MCF 10A (cell line): ENCODE measurements around the gene LMX1B. TPM values are rescaled to one million over a fixed set of nuclear protein-coding genes. Genes with fewer than 3 reads are reported as not detected.

ENCODE experiments used
- Bru-seq: library from RNA; stranded (reverse); fragments of 400-500 nt; gene quantifications from one replicate; lab custom pipeline; 2021; lab: Mats Ljungman, UMichigan
- BruChase-seq, 2 experiments: library from RNA; stranded (reverse); fragments of 400-500 nt; gene quantifications; one replicate each; lab custom pipeline; 2021; lab: Mats Ljungman, UMichigan
- BruUV-seq: library from RNA; stranded (reverse); fragments of 400-500 nt; replicated peaks from 2 replicates; lab custom pipeline; 2021; lab: Mats Ljungman, UMichigan
- CTCF ChIA-PET: fragments of 300-600 bp; sonication (Branson Sonifier 250); formaldehyde crosslinking; extraction: SDS; loops from one replicate; lab custom pipeline; 2021; ENCODE audit warnings: antibody characterized with exemption, inconsistent platforms; lab: Yijun Ruan, JAX
- POLR2A ChIA-PET: fragments of 300-600, 350-650 bp; sonication (Branson Sonifier 250); formaldehyde crosslinking; extraction: SDS; loops from one replicate; lab custom pipeline; 2020; ENCODE audit warnings: antibody characterized with exemption, inconsistent platforms; lab: Yijun Ruan, JAX
- DNase-seq: peaks from one replicate; pipeline ENCODE4 v3.0.0-alpha.2; 2018; ENCODE audit not compliant: unreplicated experiment
- H3K27ac Mint-ChIP-seq: one replicate; pipeline ENCODE4 v1.8.0; 2022; ENCODE audit warnings: mild to moderate bottlenecking, low read depth, mixed read lengths; ENCODE audit not compliant: unreplicated experiment
- H3K27me3 Mint-ChIP-seq: one replicate; pipeline ENCODE4 v1.8.0; 2022; ENCODE audit warnings: mixed read lengths; ENCODE audit not compliant: insufficient read depth, unreplicated experiment
- H3K36me3 Mint-ChIP-seq: one replicate; pipeline ENCODE4 v1.8.0; 2022; ENCODE audit warnings: mild to moderate bottlenecking, moderate library complexity, mixed read lengths; ENCODE audit not compliant: insufficient read depth, unreplicated experiment
- H3K4me1 Mint-ChIP-seq: one replicate; pipeline ENCODE4 v1.8.0; 2022; ENCODE audit warnings: mixed read lengths; ENCODE audit not compliant: insufficient read depth, unreplicated experiment
- H3K4me3 Mint-ChIP-seq: one replicate; pipeline ENCODE4 v1.8.0; 2022; ENCODE audit warnings: mild to moderate bottlenecking, moderate library complexity, mixed read lengths; ENCODE audit not compliant: unreplicated experiment
- H3K9me3 Mint-ChIP-seq: one replicate; pipeline ENCODE4 v1.8.0; 2022; ENCODE audit warnings: mixed read lengths; ENCODE audit not compliant: unreplicated experiment
- CTCF ChIP-seq: fragments of 200-600 bp; IDR thresholded peaks from one replicate; pipeline ENCODE4 v1.8.0; 2022; ENCODE audit warnings: antibody characterized with exemption, mild to moderate bottlenecking; ENCODE audit not compliant: unreplicated experiment
- intact Hi-C: fragments of 100-400 bp; cut with micrococcal nuclease; formaldehyde crosslinking; loops from 2 replicates; pipeline ENCODE4 v1.14.1; 2022
- long read RNA-seq: library from polyadenylated mRNA; stranded (forward); transcript quantifications from one replicate; pipeline ENCODE4 v2.0.0, GENCODE V29; 2022
- total RNA-seq: library from RNA; stranded (reverse); gene quantifications from 2 replicates; pipeline ENCODE4 v1.2.3, GENCODE V29; 2022

The LMX1B gene
- total RNA-seq (3.4 and 3.9 TPM in 2 replicates), Bru-seq, nascent RNA (percentile 32 among the genes with signal in this experiment), BruChase-seq, experiment 1, labeled RNA remaining after a 6-hour chase (percentile 34 among the genes with signal in this experiment), BruChase-seq, experiment 2, labeled RNA remaining after a 2-hour chase (percentile 34 among the genes with signal in this experiment)
- long read RNA-seq, result 0 reads

GRCh38 chr9:126613651-126614050 is at the start of gene LMX1B:
LMX1B (plus strand) TSS chr9:126613928; CDS start chr9:126614450, 522 bp downstream.
- intact Hi-C loops, result loop anchor here (5.0 kb wide), 1 partner anchor 79 kb away; no protein-coding TSS in a partner anchor
- ChIA-PET POLR2A (interaction anchor here (0.6 to 3.0 kb wide), 4 partner anchors 18 to 188 kb away, joined by 3 to 14 read pairs (median 8); no protein-coding TSS in a partner anchor), CTCF (interaction anchor here (0.9 to 1.6 kb wide), 4 partner anchors 14 to 114 kb away, joined by 3 to 7 read pairs (median 4); no protein-coding TSS in a partner anchor)
- peaks cover 14% of the 10 kb centered on the region for H3K27me3 Mint-ChIP-seq
- H3K36me3 Mint-ChIP-seq, result no peaks in the 10 kb centered on the region
- BruUV-seq, result no TSS peak
- peak; percentile 56 for DNase-seq
- H3K4me1 Mint-ChIP-seq, result peaks cover 6% of the 10 kb centered on the region
- H3K4me3 Mint-ChIP-seq, result peak within 1 kb of the TSS; percentile 65
- no peaks in the 10 kb centered on the region for H3K9me3 Mint-ChIP-seq
- TF ChIP-seq CTCF, result no peak
- no peak within 1 kb of the TSS for H3K27ac Mint-ChIP-seq

GRCh38 chr9:126564128-126564527 is 49.6 kb upstream of the LMX1B start:
- DNase-seq, result no peak
- ChIA-PET CTCF (interaction anchor here (2.9 kb wide), 1 partner anchor 64 kb away, joined by 27 read pairs; no protein-coding TSS in a partner anchor), POLR2A (no interaction called here)
- H3K4me3 Mint-ChIP-seq, result no peak overlapping the region
- TF ChIP-seq CTCF, result no peak
- H3K36me3 Mint-ChIP-seq, result no peaks in the 10 kb centered on the region
- H3K4me1 Mint-ChIP-seq, result peaks cover 5% of the 10 kb centered on the region
- BruUV-seq, result no TSS peak
- H3K27ac Mint-ChIP-seq, result no peak overlapping the region
- intact Hi-C loops, result no loop called here
- no peaks in the 10 kb centered on the region for H3K9me3 Mint-ChIP-seq
- peaks cover 51% of the 10 kb centered on the region for H3K27me3 Mint-ChIP-seq

GRCh38 chr9:126564716-126565115 is 49.0 kb upstream of the LMX1B start:
- no TSS peak for BruUV-seq
- ChIA-PET CTCF (no interaction called here), POLR2A (no interaction called here)
- intact Hi-C loops, result no loop called here
- H3K4me3 Mint-ChIP-seq, result no peak overlapping the region
- peak; percentile 11 for TF ChIP-seq CTCF
- H3K27me3 Mint-ChIP-seq, result peaks cover 45% of the 10 kb centered on the region
- H3K9me3 Mint-ChIP-seq, result no peaks in the 10 kb centered on the region
- no peak overlapping the region for H3K27ac Mint-ChIP-seq
- peaks cover 7% of the 10 kb centered on the region for H3K4me1 Mint-ChIP-seq
- no peak for DNase-seq
- no peaks in the 10 kb centered on the region for H3K36me3 Mint-ChIP-seq

- CTCF ChIA-PET, result interaction anchor here (1.0 to 1.9 kb wide), 2 partner anchors 66 to 237 kb away, joined by 3 to 8 read pairs; no protein-coding TSS in a partner anchor
- Mint-ChIP-seq H3K4me1 (peaks cover 7% of the 10 kb centered on the region), H3K36me3 (no peaks in the 10 kb centered on the region), H3K4me3 (no peak overlapping the region), H3K27ac (no peak overlapping the region), H3K27me3 (peaks cover 37% of the 10 kb centered on the region), H3K9me3 (no peaks in the 10 kb centered on the region)
- POLR2A ChIA-PET, result no interaction called here
- BruUV-seq, result no TSS peak
- TF ChIP-seq CTCF, result no peak
- DNase-seq, result no peak
- intact Hi-C loops, result no loop called here
Observed at GRCh38 chr9:126565336-126566128, 48.2 kb upstream of the LMX1B start.
